ENCODE results near the gene EFL1.

- no peak for TF ChIP-seq CTCF (conservative IDR thresholded peaks at IDR 0.05; ENCODE audit: low read length)
- no peak for TF ChIP-seq EZH2phosphoT487 (IDR thresholded peaks at IDR 0.05; ENCODE audit: borderline replicate concordance, low read depth, low read length)
Observed at GRCh38 chr15:82093774-82094211, 168.7 kb downstream of the EFL1 start.

Measured in OCI-LY7 (cell line).